Measurements from ENCODE around the gene PTPRM.

PTPRM gene

DNA sequence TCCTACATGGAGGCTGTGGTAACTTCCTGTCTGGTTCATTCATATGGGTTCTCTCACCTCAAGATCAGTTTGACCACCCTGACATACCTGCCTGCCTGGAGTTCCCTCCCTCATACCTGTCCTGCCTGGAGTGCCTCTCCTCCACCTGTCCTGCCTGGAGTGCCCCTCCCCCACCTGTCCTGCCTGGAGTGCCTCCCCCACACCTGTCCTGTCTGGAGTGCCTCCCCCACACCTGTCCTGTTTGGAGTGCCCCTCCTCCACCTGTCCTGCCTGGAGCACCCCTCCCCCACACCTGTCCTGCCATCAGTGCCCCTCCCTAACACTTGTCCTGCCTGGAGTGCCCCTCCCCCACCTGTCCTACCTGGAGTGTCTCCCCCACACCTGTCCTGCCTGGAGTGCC lies 461.9 kb downstream of the PTPRM start:
- CTCF ChIA-PET: no interaction called here
- Histone ChIP-seq H3K27ac (ENCODE audit: extremely low read depth, low read depth, low read length) (no peak overlapping the region), H3K4me1 (ENCODE audit: control insufficient read depth, insufficient read depth, low read length) (no peaks in the 10 kb centered on the region), H3K4me3 (ENCODE audit: low read depth, low read length) (no peak overlapping the region), H3K9me3 (ENCODE audit: control insufficient read depth, insufficient read depth, low read depth, low read length) (no peaks in the 10 kb centered on the region), H3K36me3 (ENCODE audit: control insufficient read depth in 2 of 2, insufficient read depth in 1 of 2, low read length in 2 of 2) (no peaks in the 10 kb centered on the region)
- TF ChIP-seq ZNF629 (tag by site-specific recombination; IDR thresholded peaks at IDR 0.05) (no peak), ZNF548 (tag by site-specific recombination; IDR thresholded peaks at IDR 0.05) (no peak), ZNF670 (tag by site-specific recombination; IDR thresholded peaks at IDR 0.05; ENCODE audit: low read depth) (no peak), ZBTB48 (tag by site-specific recombination; IDR thresholded peaks at IDR 0.05) (no peak), ZSCAN23 (tag by site-specific recombination; IDR thresholded peaks at IDR 0.05) (no peak), ZNF623 (tag by site-specific recombination; IDR thresholded peaks at IDR 0.05) (no peak), ZNF214 (tag by site-specific recombination; IDR thresholded peaks at IDR 0.05; ENCODE audit: borderline replicate concordance) (no peak), ZNF155 (tag by site-specific recombination; IDR thresholded peaks at IDR 0.05) (no peak)
- TF ChIP-seq, protein P1, sequence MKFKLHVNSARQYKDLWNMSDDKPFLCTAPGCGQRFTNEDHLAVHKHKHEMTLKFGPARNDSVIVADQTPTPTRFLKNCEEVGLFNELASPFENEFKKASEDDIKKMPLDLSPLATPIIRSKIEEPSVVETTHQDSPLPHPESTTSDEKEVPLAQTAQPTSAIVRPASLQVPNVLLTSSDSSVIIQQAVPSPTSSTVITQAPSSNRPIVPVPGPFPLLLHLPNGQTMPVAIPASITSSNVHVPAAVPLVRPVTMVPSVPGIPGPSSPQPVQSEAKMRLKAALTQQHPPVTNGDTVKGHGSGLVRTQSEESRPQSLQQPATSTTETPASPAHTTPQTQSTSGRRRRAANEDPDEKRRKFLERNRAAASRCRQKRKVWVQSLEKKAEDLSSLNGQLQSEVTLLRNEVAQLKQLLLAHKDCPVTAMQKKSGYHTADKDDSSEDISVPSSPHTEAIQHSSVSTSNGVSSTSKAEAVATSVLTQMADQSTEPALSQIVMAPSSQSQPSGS (tag by site-specific recombination; IDR thresholded peaks at IDR 0.05; ENCODE audit: low read depth): no peak
- TF ChIP-seq, protein P2, sequence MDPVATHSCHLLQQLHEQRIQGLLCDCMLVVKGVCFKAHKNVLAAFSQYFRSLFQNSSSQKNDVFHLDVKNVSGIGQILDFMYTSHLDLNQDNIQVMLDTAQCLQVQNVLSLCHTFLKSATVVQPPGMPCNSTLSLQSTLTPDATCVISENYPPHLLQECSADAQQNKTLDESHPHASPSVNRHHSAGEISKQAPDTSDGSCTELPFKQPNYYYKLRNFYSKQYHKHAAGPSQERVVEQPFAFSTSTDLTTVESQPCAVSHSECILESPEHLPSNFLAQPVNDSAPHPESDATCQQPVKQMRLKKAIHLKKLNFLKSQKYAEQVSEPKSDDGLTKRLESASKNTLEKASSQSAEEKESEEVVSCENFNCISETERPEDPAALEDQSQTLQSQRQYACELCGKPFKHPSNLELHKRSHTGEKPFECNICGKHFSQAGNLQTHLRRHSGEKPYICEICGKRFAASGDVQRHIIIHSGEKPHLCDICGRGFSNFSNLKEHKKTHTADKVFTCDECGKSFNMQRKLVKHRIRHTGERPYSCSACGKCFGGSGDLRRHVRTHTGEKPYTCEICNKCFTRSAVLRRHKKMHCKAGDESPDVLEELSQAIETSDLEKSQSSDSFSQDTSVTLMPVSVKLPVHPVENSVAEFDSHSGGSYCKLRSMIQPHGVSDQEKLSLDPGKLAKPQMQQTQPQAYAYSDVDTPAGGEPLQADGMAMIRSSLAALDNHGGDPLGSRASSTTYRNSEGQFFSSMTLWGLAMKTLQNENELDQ (tag by site-specific recombination; IDR thresholded peaks at IDR 0.05; ENCODE audit: low read depth): no peak
- POLR2A ChIA-PET: no interaction called here

DNA sequence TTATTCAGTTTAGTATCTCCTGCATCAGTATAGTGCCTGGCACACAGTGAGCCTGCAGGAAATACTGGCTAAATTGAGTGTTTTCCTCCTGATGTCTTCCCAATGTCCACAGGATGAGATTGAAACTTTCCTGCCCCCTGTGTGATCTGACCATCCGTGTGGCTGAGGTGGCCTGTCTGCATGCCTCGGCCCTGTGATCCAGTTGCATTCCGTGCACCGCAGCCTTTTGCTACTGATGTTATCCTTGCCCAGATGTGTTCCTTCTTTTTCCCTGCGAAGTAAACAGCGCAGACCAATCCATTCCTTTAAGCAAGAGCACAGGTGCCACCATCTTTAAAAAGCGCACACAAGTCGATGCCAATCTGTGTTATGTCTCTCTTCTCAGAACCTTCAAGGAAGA lies 462.6 kb downstream of the PTPRM start:
- Histone ChIP-seq H3K27ac (ENCODE audit: extremely low read depth, low read depth, low read length) (no peak overlapping the region), H3K4me1 (ENCODE audit: control insufficient read depth, insufficient read depth, low read length) (no peaks in the 10 kb centered on the region), H3K36me3 (ENCODE audit: control insufficient read depth in 2 of 2, insufficient read depth in 1 of 2, low read length in 2 of 2) (no peaks in the 10 kb centered on the region), H3K4me3 (ENCODE audit: low read depth, low read length) (no peak overlapping the region), H3K9me3 (ENCODE audit: control insufficient read depth, insufficient read depth, low read depth, low read length) (no peaks in the 10 kb centered on the region)
- TF ChIP-seq ZNF341 (tag by site-specific recombination; IDR thresholded peaks at IDR 0.05; ENCODE audit: low read depth) (no peak), ZBTB20 (tag by site-specific recombination; IDR thresholded peaks at IDR 0.05) (no peak), ZFHX2 (tag by site-specific recombination; conservative IDR thresholded peaks at IDR 0.05) (no peak), GLIS1 (tag by site-specific recombination; IDR thresholded peaks at IDR 0.05) (no peak), ZNF654 (tag by site-specific recombination; IDR thresholded peaks at IDR 0.05; ENCODE audit: low read depth) (no peak), ZNF747 (tag by site-specific recombination; IDR thresholded peaks at IDR 0.05) (no peak), ZFP37 (tag by site-specific recombination; IDR thresholded peaks at IDR 0.05) (no peak), SP7 (tag by site-specific recombination; IDR thresholded peaks at IDR 0.05) (no peak)
- TF ChIP-seq, protein P3, sequence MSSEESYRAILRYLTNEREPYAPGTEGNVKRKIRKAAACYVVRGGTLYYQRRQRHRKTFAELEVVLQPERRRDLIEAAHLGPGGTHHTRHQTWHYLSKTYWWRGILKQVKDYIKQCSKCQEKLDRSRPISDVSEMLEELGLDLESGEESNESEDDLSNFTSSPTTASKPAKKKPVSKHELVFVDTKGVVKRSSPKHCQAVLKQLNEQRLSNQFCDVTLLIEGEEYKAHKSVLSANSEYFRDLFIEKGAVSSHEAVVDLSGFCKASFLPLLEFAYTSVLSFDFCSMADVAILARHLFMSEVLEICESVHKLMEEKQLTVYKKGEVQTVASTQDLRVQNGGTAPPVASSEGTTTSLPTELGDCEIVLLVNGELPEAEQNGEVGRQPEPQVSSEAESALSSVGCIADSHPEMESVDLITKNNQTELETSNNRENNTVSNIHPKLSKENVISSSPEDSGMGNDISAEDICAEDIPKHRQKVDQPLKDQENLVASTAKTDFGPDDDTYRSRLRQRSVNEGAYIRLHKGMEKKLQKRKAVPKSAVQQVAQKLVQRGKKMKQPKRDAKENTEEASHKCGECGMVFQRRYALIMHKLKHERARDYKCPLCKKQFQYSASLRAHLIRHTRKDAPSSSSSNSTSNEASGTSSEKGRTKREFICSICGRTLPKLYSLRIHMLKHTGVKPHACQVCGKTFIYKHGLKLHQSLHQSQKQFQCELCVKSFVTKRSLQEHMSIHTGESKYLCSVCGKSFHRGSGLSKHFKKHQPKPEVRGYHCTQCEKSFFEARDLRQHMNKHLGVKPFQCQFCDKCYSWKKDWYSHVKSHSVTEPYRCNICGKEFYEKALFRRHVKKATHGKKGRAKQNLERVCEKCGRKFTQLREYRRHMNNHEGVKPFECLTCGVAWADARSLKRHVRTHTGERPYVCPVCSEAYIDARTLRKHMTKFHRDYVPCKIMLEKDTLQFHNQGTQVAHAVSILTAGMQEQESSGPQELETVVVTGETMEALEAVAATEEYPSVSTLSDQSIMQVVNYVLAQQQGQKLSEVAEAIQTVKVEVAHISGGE (tag by site-specific recombination; conservative IDR thresholded peaks at IDR 0.05; ENCODE audit: low read depth): no peak
- ChIA-PET CTCF (no interaction called here), POLR2A (no interaction called here)

Measured in HEK293 (cell line).